Panc1 (cell line): ENCODE data around the gene GRM7. TPM values are rescaled to one million over a fixed set of nuclear protein-coding genes. Genes with fewer than 3 reads are reported as not detected.

Source experiments
- ATAC-seq: fragments of 200-7000 bp; cut with Tn5 transposase; 2 replicates; pipeline ENCODE4 v1.9.1; 2020; ENCODE audit warnings: mild to moderate bottlenecking, moderate library complexity
- BruUV-seq: library from RNA; stranded (reverse); fragments of 400-500 nt; replicated peaks from 2 replicates; lab custom pipeline; 2021; lab: Mats Ljungman, UMichigan
- CTCF ChIA-PET: fragments of 300-600 bp; sonication (Branson Sonifier 250); formaldehyde crosslinking; loops from one replicate; lab custom pipeline; 2022; ENCODE audit warnings: antibody characterized with exemption; lab: Charles Lee
- POLR2A ChIA-PET: fragments of 300-600 bp; sonication (Branson Sonifier 250); formaldehyde crosslinking; loops from one replicate; lab custom pipeline; 2022; ENCODE audit warnings: antibody characterized with exemption; lab: Charles Lee
- DNase-seq: peaks from one replicate; pipeline ENCODE4 v3.0.0-alpha.2; 2010; ENCODE audit warnings: low read depth, low spot score
- H3K27ac ChIP-seq: 2 replicates; pipeline ENCODE4 v1.5.1; 2011; ENCODE audit warnings: mild to moderate bottlenecking, low read length, inconsistent platforms
- H3K27me3 ChIP-seq: fragments of 200-500 bp; sonication (Bioruptor generic); 2 replicates; pipeline ENCODE4 v1.6.0; 2014; ENCODE audit warnings: low read length, inconsistent platforms; ENCODE audit not compliant: control insufficient read depth, insufficient read depth
- H3K36me3 ChIP-seq: fragments of 200-500 bp; sonication (Bioruptor generic); 2 replicates; pipeline ENCODE4 v1.5.1; 2014; ENCODE audit warnings: inconsistent platforms, mild to moderate bottlenecking, low read length, moderate library complexity; ENCODE audit not compliant: control insufficient read depth, insufficient read depth
- H3K4me1 ChIP-seq: 2 replicates; pipeline ENCODE4 v1.5.1; 2011; ENCODE audit warnings: inconsistent platforms, mild to moderate bottlenecking, low read length, moderate library complexity; ENCODE audit not compliant: control insufficient read depth, insufficient read depth
- H3K4me3 ChIP-seq, 2 experiments: 2 replicates each; pipeline ENCODE4 v1.5.1; 2011 to 2012; ENCODE audit warnings: low read depth in 2 of 2, low read length in 2 of 2, mild to moderate bottlenecking in 2 of 2, inconsistent platforms in 1 of 2, moderate library complexity in 1 of 2
- H3K9me3 ChIP-seq: fragments of 200-500 bp; sonication (Bioruptor generic); 2 replicates; pipeline ENCODE4 v1.5.1; 2014; ENCODE audit warnings: low read depth, mild to moderate bottlenecking, inconsistent platforms, low read length, moderate library complexity; ENCODE audit not compliant: control insufficient read depth, insufficient read depth
- POLR2AphosphoS5 ChIP-seq: IDR thresholded peaks from 2 replicates; pipeline ENCODE4 v1.6.1; 2012; ENCODE audit warnings: mild to moderate bottlenecking, low read depth, low read length, moderate library complexity
- REST ChIP-seq, 2 experiments: IDR thresholded peaks; 2 replicates each; pipeline ENCODE4 v1.6.1; 2011 to 2012; ENCODE audit warnings: low read depth in 2 of 2, control low read depth in 1 of 2, low read length in 1 of 2, mild to moderate bottlenecking in 1 of 2, moderate library complexity in 1 of 2; ENCODE audit not compliant: insufficient read depth in 1 of 2
- SIN3A ChIP-seq: IDR thresholded peaks from 2 replicates; pipeline ENCODE4 v1.6.1; 2012; ENCODE audit warnings: low read depth, mild to moderate bottlenecking, low read length, moderate library complexity, borderline replicate concordance; ENCODE audit not compliant: insufficient read depth
- TCF7L2 ChIP-seq: IDR thresholded peaks from 2 replicates; pipeline ENCODE4 v1.6.1; 2011; ENCODE audit warnings: mild to moderate bottlenecking, low read depth, low read length, inconsistent platforms
- in situ Hi-C: cut with HindIII; loops from 2 replicates; pipeline ENCODE4 v1.10.0; 2016; ENCODE audit warnings: low sequenced_read_pairs, low pct_unique_long_range_greater_than_20kb
- intact Hi-C: fragments of 100-400 bp; cut with micrococcal nuclease; formaldehyde crosslinking; loops from one replicate; pipeline ENCODE4 v1.10.0; 2022; ENCODE audit not compliant: unreplicated experiment
- total RNA-seq: library from RNA; stranded (reverse); gene quantifications from one replicate; pipeline ENCODE4 v1.2.1, GENCODE V29; 2021; ENCODE audit not compliant: unreplicated experiment
- TF ChIP-seq, protein P1 (sequence below): fragments of 450-650 bp; IDR thresholded peaks from 2 replicates; pipeline ENCODE4 v1.5.1; 2017; ENCODE audit warnings: mild to moderate bottlenecking

GRM7 gene
- total RNA-seq, 1 experiment from 2014 or later, result not detected

DNA sequence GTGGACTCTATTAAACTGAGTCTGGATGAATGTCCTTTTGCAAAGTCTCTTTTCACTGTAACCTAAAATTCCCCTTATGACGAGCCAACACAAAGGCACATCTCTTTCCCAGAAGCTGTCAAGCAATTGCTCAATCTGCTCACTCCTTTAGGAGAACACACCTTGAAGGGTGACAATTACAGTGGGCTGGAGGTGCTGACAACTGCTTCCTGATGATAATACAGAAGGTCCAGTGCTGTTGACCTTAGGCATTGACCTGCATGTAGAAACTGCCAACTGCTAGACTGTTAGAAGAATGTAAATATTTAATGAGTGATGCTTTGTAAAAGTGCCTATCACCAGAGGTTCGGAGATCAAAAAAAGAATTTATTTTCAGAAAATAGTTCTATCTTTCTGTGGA is 757.7 kb downstream of the GRM7 start:
- ChIA-PET POLR2A (no interaction called here), CTCF (no interaction called here)
- no peak overlapping the region for H3K27ac ChIP-seq
- intact Hi-C loops, result no loop called here
- H3K27me3 ChIP-seq, result no peaks in the 10 kb centered on the region
- H3K36me3 ChIP-seq, result no peaks in the 10 kb centered on the region
- no peak for TF ChIP-seq TCF7L2
- no peak for TF ChIP-seq SIN3A
- TF ChIP-seq, protein P1, sequence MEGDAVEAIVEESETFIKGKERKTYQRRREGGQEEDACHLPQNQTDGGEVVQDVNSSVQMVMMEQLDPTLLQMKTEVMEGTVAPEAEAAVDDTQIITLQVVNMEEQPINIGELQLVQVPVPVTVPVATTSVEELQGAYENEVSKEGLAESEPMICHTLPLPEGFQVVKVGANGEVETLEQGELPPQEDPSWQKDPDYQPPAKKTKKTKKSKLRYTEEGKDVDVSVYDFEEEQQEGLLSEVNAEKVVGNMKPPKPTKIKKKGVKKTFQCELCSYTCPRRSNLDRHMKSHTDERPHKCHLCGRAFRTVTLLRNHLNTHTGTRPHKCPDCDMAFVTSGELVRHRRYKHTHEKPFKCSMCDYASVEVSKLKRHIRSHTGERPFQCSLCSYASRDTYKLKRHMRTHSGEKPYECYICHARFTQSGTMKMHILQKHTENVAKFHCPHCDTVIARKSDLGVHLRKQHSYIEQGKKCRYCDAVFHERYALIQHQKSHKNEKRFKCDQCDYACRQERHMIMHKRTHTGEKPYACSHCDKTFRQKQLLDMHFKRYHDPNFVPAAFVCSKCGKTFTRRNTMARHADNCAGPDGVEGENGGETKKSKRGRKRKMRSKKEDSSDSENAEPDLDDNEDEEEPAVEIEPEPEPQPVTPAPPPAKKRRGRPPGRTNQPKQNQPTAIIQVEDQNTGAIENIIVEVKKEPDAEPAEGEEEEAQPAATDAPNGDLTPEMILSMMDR, result no peak
- TF ChIP-seq REST (IDR thresholded peaks at IDR 0.05; ENCODE audit: insufficient read depth in 1 of 2, low read depth in 2 of 2, low read length in 1 of 2), result no peak
- no peak for TF ChIP-seq POLR2AphosphoS5
- no peaks in the 10 kb centered on the region for H3K4me1 ChIP-seq
- ATAC-seq (no peak), DNase-seq (no peak)
- no peaks in the 10 kb centered on the region for H3K9me3 ChIP-seq
- no TSS peak for BruUV-seq
- in situ Hi-C loops, result no loop called here
- H3K4me3 ChIP-seq, result no peak overlapping the region

DNA sequence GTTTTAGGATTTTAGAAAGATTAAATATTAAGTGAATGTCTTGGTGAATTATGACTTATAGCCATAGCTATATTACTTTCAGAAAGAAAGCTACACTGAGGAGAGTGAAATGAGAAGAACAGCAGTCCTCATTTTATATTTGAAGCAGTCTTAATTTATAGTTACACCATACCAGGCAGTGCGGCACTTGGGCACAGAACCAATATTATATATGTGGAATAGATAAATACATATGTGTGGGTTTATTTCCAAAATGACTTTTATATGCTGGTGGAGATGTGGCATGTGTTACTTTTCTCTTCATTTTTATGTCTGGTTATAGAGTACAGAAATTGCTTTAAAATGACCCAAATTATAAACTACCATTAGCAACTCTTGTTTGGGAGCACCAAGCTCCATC is 759.5 kb downstream of the GRM7 start:
- CTCF ChIA-PET, result no interaction called here
- intact Hi-C loops, result no loop called here

More for the DNA sequence above, 759.5 kb downstream of the GRM7 start:
- no TSS peak for BruUV-seq
- POLR2A ChIA-PET, result no interaction called here
- no peak overlapping the region for H3K4me3 ChIP-seq
- DNase-seq (no peak), ATAC-seq (no peak)
- H3K9me3 ChIP-seq, result no peaks in the 10 kb centered on the region
- in situ Hi-C loops, result no loop called here
- H3K27ac ChIP-seq, result no peak overlapping the region
- no peaks in the 10 kb centered on the region for H3K36me3 ChIP-seq
- no peak for TF ChIP-seq POLR2AphosphoS5
- TF ChIP-seq SIN3A, result no peak
- TF ChIP-seq TCF7L2, result no peak
- no peak for TF ChIP-seq REST (IDR thresholded peaks at IDR 0.05; ENCODE audit: insufficient read depth in 1 of 2, low read depth in 2 of 2, low read length in 1 of 2)
- TF ChIP-seq, protein P1, result no peak
- H3K4me1 ChIP-seq, result no peaks in the 10 kb centered on the region
- H3K27me3 ChIP-seq, result no peaks in the 10 kb centered on the region
